ENCODE data around the gene JAKMIP1. TPM values are rescaled to one million over a fixed set of nuclear protein-coding genes. Genes with fewer than 3 reads are reported as not detected.

The JAKMIP1 gene
- polyA plus RNA-seq, 3 donors, result 0.08 TPM; not detected in 2

DNA sequence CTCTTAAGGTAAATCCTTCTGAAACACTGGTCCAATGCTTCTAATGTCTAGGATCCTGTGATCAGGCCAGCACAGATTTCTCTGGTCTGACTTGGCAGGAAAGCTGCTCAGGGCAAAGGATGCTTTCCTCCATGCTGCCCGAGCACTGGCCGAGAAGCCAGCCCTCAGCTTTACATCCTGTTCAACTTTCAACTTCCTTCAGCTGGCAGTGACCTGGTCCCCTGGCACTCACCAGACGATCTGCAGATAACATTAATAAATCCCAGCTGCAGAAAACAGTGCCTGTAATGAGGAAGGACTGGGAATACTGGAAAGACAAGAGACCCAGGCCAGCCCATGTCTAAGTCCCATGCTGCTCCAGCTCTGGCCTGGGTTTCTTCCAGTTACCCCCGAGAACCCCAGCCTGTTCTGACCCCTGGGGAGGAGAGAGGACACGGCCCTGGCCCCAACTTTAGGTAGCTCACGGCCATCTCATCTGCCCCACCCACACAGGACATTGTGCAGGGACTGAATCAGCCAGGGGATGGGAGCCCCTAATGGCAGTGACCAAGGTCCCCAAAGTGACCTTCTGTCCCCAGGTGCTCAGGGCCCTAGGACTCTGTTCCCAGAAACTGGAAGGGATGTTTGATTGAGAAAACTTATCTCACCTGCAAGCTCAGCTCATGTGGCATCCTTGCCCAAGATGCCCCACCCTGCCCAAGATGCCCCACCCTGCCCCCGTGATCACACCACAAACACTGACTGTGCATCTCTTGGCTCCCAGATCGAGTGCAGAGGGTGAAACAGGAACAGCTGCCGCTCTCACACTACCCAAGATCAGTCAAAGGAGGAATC is 28.0 kb downstream of the JAKMIP1 start:
- no peaks in the 10 kb centered on the region for H3K4me1 Mint-ChIP-seq

DNA sequence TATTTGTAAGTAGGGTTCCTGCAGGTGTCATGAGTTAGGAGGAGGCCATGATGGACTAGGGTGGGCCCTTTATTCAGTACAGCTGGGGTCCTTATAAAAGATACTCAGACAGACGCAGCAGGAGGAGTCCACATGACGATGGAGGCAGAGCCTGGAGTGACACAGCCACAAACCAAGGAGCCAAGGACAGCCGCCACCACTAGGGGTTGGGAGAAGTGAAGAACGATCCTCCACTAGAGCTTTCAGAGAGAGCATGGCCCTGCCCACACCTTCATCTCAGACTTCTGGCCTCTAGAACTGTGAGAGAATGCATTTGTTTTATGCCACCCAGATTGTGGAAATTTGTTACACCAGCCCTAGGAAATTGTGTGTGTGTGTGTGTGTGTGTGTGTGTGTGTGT is 31.1 kb downstream of the JAKMIP1 start:
- Mint-ChIP-seq H3K9me3 (peaks cover 0 to 14% (median 4%) of the 10 kb centered on the region in 7 donors), H3K4me1 (no peaks in the 10 kb centered on the region), H3K36me3 (no peaks in the 10 kb centered on the region), H3K27me3 (ENCODE audit: low read depth in 3 of 3) (peaks cover 0 to 5% (median 4%) of the 10 kb centered on the region in 3 donors), H3K27ac (no peak overlapping the region), H3K4me3 (no peak overlapping the region)
- Histone ChIP-seq H2AFZ (ENCODE audit: insufficient read depth, low read depth, low read length, poor library complexity, severe bottlenecking) (no peak overlapping the region), H3K4me2 (replicated peaks; ENCODE audit: extremely low read depth, low read length, poor library complexity, severe bottlenecking) (no peak overlapping the region), H3K4me1 (ENCODE audit: control insufficient read depth in 1 of 2, insufficient read depth in 2 of 2, low read length in 2 of 2) (no peaks in the 10 kb centered on the region), H3K27me3 (ENCODE audit: control insufficient read depth in 2 of 2, insufficient read depth in 2 of 2, low read length in 2 of 2) (no peaks in the 10 kb centered on the region), H3K79me2 (ENCODE audit: insufficient read depth, low read length) (no peaks in the 10 kb centered on the region), H3K9ac (ENCODE audit: insufficient read depth, low read length, poor library complexity, severe bottlenecking) (no peak overlapping the region), H3K36me3 (replicated peaks in 1 of 2; ENCODE audit: control insufficient read depth in 1 of 2, insufficient read depth in 2 of 2, low read length in 2 of 2) (no peaks in the 10 kb centered on the region), H3K27ac (ENCODE audit: low read depth in 1 of 2, low read length in 2 of 2) (no peak overlapping the region), H4K20me1 (ENCODE audit: insufficient read depth, low read length) (no peaks in the 10 kb centered on the region), H3K9me3 (replicated peaks in 1 of 2; ENCODE audit: control insufficient read depth in 1 of 2, insufficient read depth in 1 of 2, low read length in 2 of 2) (no peaks in the 10 kb centered on the region), H3K4me3 (replicated peaks in 1 of 3; ENCODE audit: low read depth in 2 of 3, low read length in 3 of 3) (no peak overlapping the region)
- intact Hi-C loops (cut with micrococcal nuclease), result no loop called here
- DNase-seq, result no peak
- 71% methylated on average over 2 of the region's 4 CpGs for WGBS (ENCODE audit: insufficient coverage)
- TF ChIP-seq, protein P1, sequence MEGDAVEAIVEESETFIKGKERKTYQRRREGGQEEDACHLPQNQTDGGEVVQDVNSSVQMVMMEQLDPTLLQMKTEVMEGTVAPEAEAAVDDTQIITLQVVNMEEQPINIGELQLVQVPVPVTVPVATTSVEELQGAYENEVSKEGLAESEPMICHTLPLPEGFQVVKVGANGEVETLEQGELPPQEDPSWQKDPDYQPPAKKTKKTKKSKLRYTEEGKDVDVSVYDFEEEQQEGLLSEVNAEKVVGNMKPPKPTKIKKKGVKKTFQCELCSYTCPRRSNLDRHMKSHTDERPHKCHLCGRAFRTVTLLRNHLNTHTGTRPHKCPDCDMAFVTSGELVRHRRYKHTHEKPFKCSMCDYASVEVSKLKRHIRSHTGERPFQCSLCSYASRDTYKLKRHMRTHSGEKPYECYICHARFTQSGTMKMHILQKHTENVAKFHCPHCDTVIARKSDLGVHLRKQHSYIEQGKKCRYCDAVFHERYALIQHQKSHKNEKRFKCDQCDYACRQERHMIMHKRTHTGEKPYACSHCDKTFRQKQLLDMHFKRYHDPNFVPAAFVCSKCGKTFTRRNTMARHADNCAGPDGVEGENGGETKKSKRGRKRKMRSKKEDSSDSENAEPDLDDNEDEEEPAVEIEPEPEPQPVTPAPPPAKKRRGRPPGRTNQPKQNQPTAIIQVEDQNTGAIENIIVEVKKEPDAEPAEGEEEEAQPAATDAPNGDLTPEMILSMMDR (IDR thresholded peaks at IDR 0.05), result no peak

More for the DNA sequence above, 28.0 kb downstream of the JAKMIP1 start:
- intact Hi-C loops (cut with micrococcal nuclease), result no loop called here
- H3K9ac ChIP-seq (ENCODE audit: insufficient read depth, low read length, poor library complexity, severe bottlenecking), result no peak overlapping the region
- H3K27ac Mint-ChIP-seq, result no peak overlapping the region
- no peak overlapping the region for H2AFZ ChIP-seq (ENCODE audit: insufficient read depth, low read depth, low read length, poor library complexity, severe bottlenecking)
- H3K9me3 Mint-ChIP-seq, result peaks cover 0 to 11% (median 4%) of the 10 kb centered on the region in 7 donors
- peaks cover 0 to 6% (median 2%) of the 10 kb centered on the region in 3 donors for H3K27me3 Mint-ChIP-seq (ENCODE audit: low read depth in 3 of 3)
- WGBS (ENCODE audit: insufficient coverage), result 41% methylated on average over 3 of the region's 9 CpGs
- H3K4me1 ChIP-seq (ENCODE audit: control insufficient read depth in 1 of 2, insufficient read depth in 2 of 2, low read length in 2 of 2), result no peaks in the 10 kb centered on the region
- no peaks in the 10 kb centered on the region for H3K27me3 ChIP-seq (ENCODE audit: control insufficient read depth in 2 of 2, insufficient read depth in 2 of 2, low read length in 2 of 2)
- TF ChIP-seq, protein P1 (IDR thresholded peaks at IDR 0.05), result no peak
- H3K36me3 Mint-ChIP-seq, result no peaks in the 10 kb centered on the region
- H3K79me2 ChIP-seq (ENCODE audit: insufficient read depth, low read length), result no peaks in the 10 kb centered on the region
- H3K27ac ChIP-seq (ENCODE audit: low read depth in 1 of 2, low read length in 2 of 2), result no peak overlapping the region
- H3K36me3 ChIP-seq (replicated peaks in 1 of 2; ENCODE audit: control insufficient read depth in 1 of 2, insufficient read depth in 2 of 2, low read length in 2 of 2), result no peaks in the 10 kb centered on the region
- H3K9me3 ChIP-seq (replicated peaks in 1 of 2; ENCODE audit: control insufficient read depth in 1 of 2, insufficient read depth in 1 of 2, low read length in 2 of 2), result no peaks in the 10 kb centered on the region
- H3K4me2 ChIP-seq (replicated peaks; ENCODE audit: extremely low read depth, low read length, poor library complexity, severe bottlenecking), result no peak overlapping the region
- H3K4me3 Mint-ChIP-seq, result no peak overlapping the region
- no peak for DNase-seq
- no peak overlapping the region for H3K4me3 ChIP-seq (replicated peaks in 1 of 3; ENCODE audit: low read depth in 2 of 3, low read length in 3 of 3)
- H4K20me1 ChIP-seq (ENCODE audit: insufficient read depth, low read length), result no peaks in the 10 kb centered on the region

Measured in CD14-positive monocyte (primary cell).